ENCODE data around the gene HOXA3. TPM values are rescaled to one million over a fixed set of nuclear protein-coding genes. Genes with fewer than 3 reads are reported as not detected.

Gene HOXA3
- polyA plus RNA-seq, 1 donor (not counting 4 experiments of a cell fraction or from before 2014, with no cell fraction given), result 0.58 TPM

DNA sequence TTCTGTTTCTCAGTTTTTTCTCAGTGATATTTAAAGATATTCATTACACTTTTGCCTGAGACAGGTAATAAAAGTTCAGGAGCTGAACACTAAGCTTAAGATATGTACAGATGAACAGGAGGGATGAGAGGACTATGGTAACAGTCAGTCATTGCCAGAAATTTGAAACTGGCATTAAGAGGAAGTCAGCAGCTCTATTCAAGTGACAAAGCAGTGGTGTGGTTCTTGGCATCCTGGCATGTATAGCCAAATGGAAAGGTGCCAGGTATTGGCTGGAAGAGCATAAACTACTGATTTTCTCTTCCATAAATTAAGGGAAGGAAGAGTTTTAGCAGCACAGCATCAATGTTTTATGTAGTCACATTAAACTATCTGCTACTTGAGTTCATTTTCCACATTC, 79.3 kb downstream of the HOXA3 start:
- Histone ChIP-seq H3K4me1 (ENCODE audit: control insufficient read depth, extremely low read depth, insufficient read depth, low read length) (peaks cover 4% of the 10 kb centered on the region), H3K9ac (ENCODE audit: control insufficient read depth, extremely low read depth, insufficient read depth, low read length) (no peak overlapping the region), H4K20me1 (ENCODE audit: control insufficient read depth, extremely low read depth, insufficient read depth, low read length) (no peaks in the 10 kb centered on the region), H3K9me1 (ENCODE audit: control insufficient read depth, extremely low read depth, insufficient read depth, low read length) (no peaks in the 10 kb centered on the region), H3K36me3 (ENCODE audit: control insufficient read depth in 2 of 2, extremely low read depth in 1 of 2, insufficient read depth in 2 of 2, low read length in 2 of 2) (no peaks in the 10 kb centered on the region), H3K27me3 (ENCODE audit: control insufficient read depth, extremely low read depth, insufficient read depth, low read length) (no peaks in the 10 kb centered on the region), H3K4me3 (ENCODE audit: control insufficient read depth in 2 of 3, extremely low read depth in 1 of 3, insufficient read depth in 2 of 3, low read depth in 1 of 3, low read length in 3 of 3) (no peak overlapping the region), H3K4me2 (ENCODE audit: control insufficient read depth, extremely low read depth, insufficient read depth, low read depth, low read length) (no peak overlapping the region), H3K79me2 (ENCODE audit: control insufficient read depth, insufficient read depth, low read length) (no peaks in the 10 kb centered on the region), H2AFZ (ENCODE audit: control insufficient read depth, low read length) (no peak overlapping the region), H3K27ac (ENCODE audit: control insufficient read depth, insufficient read depth, low read length) (no peak overlapping the region), H3K9me3 (ENCODE audit: control insufficient read depth, low read depth, low read length) (no peaks in the 10 kb centered on the region)
- dilution Hi-C loops (cut with MboI; ENCODE audit: extremely low pct_ligation_motif_present, low sequenced_read_pairs), result no loop called here
- no peak for DNase-seq (ENCODE audit: low read depth, low spot score)
- TF ChIP-seq EZH2 (IDR thresholded peaks at IDR 0.05; ENCODE audit: low read length), result no peak
- TF ChIP-seq, protein P1, sequence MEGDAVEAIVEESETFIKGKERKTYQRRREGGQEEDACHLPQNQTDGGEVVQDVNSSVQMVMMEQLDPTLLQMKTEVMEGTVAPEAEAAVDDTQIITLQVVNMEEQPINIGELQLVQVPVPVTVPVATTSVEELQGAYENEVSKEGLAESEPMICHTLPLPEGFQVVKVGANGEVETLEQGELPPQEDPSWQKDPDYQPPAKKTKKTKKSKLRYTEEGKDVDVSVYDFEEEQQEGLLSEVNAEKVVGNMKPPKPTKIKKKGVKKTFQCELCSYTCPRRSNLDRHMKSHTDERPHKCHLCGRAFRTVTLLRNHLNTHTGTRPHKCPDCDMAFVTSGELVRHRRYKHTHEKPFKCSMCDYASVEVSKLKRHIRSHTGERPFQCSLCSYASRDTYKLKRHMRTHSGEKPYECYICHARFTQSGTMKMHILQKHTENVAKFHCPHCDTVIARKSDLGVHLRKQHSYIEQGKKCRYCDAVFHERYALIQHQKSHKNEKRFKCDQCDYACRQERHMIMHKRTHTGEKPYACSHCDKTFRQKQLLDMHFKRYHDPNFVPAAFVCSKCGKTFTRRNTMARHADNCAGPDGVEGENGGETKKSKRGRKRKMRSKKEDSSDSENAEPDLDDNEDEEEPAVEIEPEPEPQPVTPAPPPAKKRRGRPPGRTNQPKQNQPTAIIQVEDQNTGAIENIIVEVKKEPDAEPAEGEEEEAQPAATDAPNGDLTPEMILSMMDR (optimal IDR thresholded peaks at IDR 0.05 in 1 of 3, IDR thresholded peaks at IDR 0.05 in 1 of 3, conservative IDR thresholded peaks at IDR 0.05 in 1 of 3; ENCODE audit: extremely low read depth in 1 of 3, insufficient read depth in 2 of 3, low read length in 3 of 3), result no peak
- FAIRE-seq, result no peak

DNA sequence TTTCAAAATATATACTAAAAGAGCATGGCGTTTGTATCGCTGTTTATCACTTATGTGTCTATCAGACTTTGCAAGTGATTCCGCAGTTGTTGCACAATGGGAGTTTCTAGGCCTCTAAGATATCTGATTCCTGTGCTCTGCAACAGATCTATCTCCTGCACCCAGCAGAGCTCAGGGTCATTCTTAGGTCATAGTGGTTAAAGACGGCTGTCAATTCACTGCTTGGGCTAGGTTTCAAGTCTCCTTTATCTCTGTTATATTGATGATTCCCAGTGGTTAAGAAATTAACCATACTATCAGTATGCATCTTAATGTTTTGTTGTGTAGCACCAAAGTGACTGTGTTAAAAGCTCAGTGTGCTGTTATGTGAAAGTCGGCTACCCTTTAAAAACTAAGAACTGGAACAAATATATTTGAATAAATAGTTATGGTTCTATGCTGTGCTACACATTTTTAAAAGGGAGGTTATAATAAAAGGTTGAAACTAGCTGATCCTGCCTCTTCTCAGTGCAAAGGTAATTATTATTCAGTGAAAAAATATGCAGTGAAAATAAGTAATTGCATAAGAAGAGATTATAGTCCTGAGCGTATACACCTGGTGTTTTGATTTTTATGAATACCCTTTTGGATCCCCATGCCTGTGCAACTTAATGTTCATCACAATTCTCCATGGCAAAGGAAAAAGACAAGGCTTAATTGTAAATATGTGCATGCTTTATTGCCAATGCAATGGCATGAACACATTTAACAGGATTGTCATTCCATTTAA, 80.6 kb downstream of the HOXA3 start:
- no peak overlapping the region for H2AFZ ChIP-seq (ENCODE audit: control insufficient read depth, low read length)
- no peaks in the 10 kb centered on the region for H3K27me3 ChIP-seq (ENCODE audit: control insufficient read depth, extremely low read depth, insufficient read depth, low read length)
- dilution Hi-C loops (cut with MboI; ENCODE audit: extremely low pct_ligation_motif_present, low sequenced_read_pairs), result no loop called here
- no peaks in the 10 kb centered on the region for H4K20me1 ChIP-seq (ENCODE audit: control insufficient read depth, extremely low read depth, insufficient read depth, low read length)
- H3K4me2 ChIP-seq (ENCODE audit: control insufficient read depth, extremely low read depth, insufficient read depth, low read depth, low read length), result no peak overlapping the region
- no peaks in the 10 kb centered on the region for H3K79me2 ChIP-seq (ENCODE audit: control insufficient read depth, insufficient read depth, low read length)
- H3K27ac ChIP-seq (ENCODE audit: control insufficient read depth, insufficient read depth, low read length), result no peak overlapping the region
- DNase-seq (ENCODE audit: low read depth, low spot score) (no peak), FAIRE-seq (peak; percentile 65)
- H3K36me3 ChIP-seq (ENCODE audit: control insufficient read depth in 2 of 2, extremely low read depth in 1 of 2, insufficient read depth in 2 of 2, low read length in 2 of 2), result no peaks in the 10 kb centered on the region
- no peak for TF ChIP-seq EZH2 (IDR thresholded peaks at IDR 0.05; ENCODE audit: low read length)
- TF ChIP-seq, protein P1 (optimal IDR thresholded peaks at IDR 0.05 in 1 of 3, IDR thresholded peaks at IDR 0.05 in 1 of 3, conservative IDR thresholded peaks at IDR 0.05 in 1 of 3; ENCODE audit: extremely low read depth in 1 of 3, insufficient read depth in 2 of 3, low read length in 3 of 3), result no peak
- H3K9me3 ChIP-seq (ENCODE audit: control insufficient read depth, low read depth, low read length), result no peaks in the 10 kb centered on the region
- H3K4me3 ChIP-seq (ENCODE audit: control insufficient read depth in 2 of 3, extremely low read depth in 1 of 3, insufficient read depth in 2 of 3, low read depth in 1 of 3, low read length in 3 of 3), result no peak overlapping the region
- H3K9me1 ChIP-seq (ENCODE audit: control insufficient read depth, extremely low read depth, insufficient read depth, low read length), result no peaks in the 10 kb centered on the region
- no peak overlapping the region for H3K9ac ChIP-seq (ENCODE audit: control insufficient read depth, extremely low read depth, insufficient read depth, low read length)
- H3K4me1 ChIP-seq (ENCODE audit: control insufficient read depth, extremely low read depth, insufficient read depth, low read length), result peaks cover 4% of the 10 kb centered on the region

All from keratinocyte (primary cell).